Measurements from ENCODE around the gene SLC6A17.
A peak's percentile ranks its signal among the peaks of the same experiment; 100 is the strongest.

The SLC6A17 gene

DNA sequence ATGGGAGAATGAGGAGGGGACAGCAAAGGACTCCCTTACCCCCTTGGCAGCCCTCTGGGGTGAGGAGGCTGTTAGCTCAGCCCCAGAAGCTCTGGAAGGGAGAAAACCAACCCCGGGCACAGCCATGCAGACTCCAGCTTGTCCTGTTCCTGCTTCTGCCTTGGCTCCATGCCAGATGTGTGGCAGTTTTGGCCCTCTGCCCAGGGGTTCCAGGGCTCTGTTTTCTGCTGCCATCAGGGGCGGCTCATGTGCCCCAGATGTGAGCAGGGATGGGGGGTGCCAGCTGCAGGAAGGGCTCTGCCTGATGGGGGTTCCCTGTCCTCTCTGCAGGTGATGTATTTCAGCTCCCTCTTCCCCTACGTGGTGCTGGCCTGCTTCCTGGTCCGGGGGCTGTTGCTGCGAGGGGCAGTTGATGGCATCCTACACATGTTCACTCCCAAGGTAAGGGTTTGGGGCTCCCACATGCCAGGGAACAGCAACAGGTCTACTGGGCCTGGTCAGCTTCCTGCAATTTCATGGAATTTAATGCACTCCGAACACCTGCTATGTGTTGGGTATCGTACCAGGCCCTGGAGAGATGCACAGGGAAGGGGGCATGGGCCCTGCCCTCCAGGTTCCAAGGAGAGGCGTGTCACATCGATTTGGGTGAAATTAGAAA, 26.1 kb downstream of the SLC6A17 start:
- DNase-seq = peak; percentile 76

DNA sequence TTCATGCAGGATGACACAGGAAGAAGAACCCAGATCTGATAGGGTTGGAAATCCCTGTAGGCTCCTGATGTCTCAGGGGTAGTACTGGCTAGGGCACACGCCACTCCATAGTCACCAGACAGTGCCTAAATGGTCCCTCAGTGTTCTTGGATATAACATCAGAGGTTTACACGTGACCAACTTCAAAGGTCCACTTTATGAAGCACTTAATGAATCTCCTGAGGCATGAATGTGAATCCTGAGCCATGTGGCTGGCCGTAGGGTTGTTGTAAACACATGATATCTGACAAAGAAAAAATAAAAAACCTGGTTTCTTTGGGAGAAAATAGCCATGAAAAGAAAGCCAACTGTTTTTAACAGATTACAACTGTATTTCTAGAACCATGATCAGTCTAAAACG, 27.5 kb downstream of the SLC6A17 start:
- DNase-seq = no peak

DNA sequence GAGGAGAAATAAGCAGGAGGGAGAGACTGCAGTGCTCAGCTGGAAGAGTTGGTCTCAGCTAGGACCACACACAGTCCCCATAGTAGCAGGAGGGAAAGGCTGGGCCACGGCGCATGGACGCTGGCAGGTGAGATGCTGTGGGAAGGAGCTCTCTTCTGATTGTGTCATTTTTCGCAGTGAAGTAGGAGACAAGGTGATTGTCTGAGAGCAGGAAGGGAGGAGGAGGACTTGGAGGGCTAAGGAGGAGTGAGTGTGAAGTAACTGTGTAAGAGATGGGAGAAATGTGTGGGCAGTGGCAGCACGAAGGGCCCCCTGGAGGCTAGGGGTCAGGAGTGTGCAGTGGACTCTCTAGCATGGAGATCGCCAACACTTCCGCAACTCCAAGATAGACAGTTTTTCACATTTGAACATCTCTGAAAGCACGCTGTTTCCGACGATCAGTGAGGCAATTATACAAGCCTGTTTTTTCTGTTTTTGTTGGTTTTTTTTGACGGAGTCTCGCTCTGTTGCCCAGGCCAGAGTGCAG, 33.4 kb downstream of the SLC6A17 start:
- DNase-seq = no peak

DNA sequence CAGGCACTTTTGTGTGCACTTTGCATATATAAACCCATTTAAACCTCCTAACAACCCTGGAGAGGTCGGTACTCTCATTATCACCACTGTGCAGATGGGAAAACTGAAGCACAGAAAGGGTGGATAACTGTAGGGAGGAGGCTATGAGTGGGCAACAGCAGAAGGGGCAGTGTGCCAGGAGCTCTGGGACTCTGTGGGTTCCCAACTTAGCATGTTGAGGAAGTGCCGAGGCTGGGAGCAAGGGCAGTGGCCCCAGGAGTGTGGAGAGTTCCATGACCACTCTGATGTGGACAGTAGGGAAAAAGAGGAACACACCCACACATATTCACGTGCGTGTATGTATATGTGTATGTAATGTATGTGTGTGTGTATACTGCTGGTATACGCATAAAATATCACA, 34.2 kb downstream of the SLC6A17 start:
- no peak for DNase-seq

DNA sequence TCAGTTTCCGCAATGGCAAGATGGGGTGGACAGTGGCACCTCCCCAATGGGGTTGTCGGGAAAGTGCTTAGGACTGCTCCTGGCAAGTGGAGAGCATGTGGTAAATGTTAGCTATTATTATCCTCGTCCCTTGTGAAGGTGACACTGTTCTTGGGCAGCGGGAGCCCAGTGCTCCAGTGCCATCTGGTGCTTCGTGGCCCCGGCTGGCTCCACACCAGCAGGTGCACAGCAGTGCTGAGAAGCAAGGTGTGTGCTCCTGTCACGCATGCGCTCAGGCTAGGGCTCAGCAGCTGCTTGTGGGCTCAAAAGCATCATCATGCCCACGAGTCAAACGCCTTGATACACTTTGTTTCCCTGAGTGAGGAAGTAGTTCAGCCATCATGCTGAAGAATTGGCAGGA, 34.9 kb downstream of the SLC6A17 start:
- peak; percentile 47 for DNase-seq

DNA sequence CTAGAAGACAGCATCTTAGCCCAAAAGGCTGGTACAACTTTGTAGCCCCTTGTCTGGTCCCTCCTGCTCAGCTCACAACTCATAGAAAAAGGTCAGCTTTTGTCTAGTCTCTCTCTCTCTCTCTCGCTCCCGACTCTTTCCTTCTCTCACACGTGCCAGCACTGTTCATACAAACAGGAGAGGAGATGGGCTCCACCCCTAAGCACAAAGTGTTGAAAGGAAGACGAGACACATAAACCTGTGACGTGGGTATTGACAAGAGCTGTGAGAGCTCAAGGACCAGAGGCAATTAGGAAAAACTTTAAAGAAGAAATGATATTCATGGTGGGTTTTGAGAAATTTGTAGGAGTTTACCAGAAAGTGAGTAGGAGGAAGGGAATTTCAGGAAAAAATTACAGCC, 36.3 kb downstream of the SLC6A17 start:
- DNase-seq = no peak

DNA sequence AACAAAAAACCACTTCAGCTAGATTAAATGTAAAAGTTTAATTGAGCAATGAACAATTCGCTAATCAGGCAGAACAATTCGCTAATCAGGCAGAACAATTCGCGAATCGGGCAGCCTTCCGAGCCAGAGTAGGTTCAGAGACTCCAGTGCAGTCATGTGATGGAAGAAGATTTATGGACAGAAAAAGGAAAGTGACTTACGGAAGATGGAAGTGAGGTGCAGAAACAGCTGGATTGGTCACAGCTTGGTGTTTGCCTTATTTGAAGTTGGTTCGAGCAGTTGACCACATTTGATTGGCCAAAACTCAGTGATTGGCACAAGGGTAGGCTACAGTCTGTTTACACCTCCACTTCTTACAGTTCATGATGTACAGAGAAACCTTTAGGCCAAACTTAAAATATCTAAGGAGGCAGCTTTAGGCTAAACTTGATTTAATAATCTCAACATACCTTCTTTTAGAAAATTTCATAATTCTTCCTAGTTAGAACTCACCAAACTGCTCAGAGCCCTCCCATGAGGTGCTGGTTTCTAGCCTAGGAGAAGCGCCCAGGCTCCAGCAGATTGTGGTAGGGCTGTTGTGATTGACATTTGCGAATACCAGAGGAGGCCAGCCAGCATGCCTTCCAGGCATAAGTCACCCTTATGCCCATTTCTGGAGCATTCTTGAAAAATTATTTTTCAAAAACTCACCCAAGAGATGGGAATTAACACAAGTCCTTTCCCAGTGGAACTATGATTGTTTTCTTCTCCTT, 37.0 kb downstream of the SLC6A17 start:
- DNase-seq = no peak

DNA sequence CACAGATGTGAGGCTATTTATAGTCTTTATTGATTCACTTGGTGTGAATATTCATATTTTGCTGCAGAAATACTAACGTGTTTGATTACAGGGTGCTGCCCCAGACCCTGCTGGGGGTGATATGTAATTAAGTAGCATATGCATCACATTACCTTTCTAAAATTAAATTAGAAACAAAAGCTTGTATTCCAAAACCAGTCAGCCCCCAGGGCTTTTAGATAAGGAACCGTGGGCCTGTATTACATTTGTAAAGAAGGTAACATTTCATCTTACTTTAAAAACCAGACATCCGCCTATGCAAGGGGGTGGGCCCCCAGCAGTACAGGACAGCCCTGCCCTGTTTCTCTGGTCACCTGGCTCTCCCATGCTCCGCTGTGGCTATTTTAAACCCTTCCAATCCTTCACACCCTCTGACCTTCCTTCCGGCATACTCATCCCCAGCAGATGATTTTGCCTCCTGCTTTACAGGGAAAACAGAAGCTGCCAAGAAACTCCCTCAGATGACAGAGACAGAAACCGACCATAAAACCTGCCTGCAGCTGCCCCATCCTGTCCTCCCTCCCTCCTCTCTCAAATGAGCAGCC, 37.8 kb downstream of the SLC6A17 start:
- DNase-seq = no peak

DNA sequence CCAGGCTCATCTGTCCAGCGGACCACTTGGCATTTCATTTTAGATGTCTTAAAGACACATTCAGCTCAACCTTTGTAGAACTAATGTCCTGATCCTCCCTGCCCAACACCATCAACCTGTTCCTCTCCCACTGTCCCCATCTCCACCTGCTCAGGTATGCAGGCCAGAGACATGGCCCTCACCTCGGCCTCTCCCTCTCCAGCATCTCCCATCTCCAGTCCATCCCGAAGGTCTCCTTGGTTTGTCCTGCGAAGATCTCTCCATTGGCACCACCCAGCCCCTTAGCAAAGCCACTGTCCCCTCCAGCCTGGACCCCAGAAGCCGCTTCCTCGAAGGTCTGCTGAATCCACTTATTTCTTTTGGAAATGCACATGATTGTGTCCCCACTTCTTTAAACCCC, 38.9 kb downstream of the SLC6A17 start:
- no peak for DNase-seq

DNA sequence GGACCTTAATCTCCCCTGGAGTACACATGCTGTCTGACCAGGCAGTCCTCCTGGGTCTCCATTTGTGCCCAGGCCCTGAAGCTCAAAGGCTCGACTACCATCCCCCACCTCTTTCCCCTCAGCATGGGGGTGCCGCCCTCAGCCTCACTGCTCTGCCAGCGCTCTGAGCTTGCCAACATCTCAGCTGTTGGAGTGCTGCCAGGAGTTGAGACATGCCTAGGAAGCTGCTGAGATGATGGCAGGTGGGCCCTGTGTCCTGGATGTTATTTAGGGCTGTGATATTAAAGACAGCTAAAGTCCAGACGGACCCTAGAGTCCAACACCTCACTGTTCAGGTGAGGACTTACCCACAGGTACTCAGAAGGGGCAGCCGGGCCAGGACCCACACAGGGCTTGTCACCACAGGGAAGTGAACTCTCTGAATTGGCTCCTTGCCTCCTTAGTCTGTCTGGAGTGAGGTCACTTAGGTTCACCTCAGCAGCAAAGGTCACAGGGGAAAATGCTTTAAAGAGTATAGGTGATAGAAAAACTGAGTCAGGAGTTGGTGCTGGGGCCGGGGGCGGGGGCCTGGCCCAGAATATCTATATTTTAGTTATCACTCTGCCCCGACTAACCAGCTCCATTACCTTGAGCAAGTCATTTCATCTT, 40.1 kb downstream of the SLC6A17 start:
- DNase-seq = peak; percentile 55

DNA sequence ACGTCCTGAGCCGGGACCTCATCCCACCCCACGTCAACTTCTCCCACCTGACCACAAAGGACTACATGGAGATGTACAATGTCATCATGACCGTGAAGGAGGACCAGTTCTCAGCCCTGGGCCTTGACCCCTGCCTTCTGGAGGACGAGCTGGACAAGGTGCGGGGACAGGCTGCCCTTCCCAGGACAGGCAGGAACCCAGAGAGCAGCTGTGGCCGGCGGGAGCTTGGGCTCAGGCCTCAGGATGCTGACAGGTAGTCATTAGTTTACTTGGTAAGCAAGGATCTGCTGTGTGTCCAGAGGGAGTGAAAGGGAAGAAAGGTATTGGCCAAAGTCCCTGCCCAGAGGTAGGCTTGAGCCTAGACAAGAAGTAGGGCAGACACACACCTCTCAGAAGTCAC, 42.2 kb downstream of the SLC6A17 start:
- DNase-seq = no peak

DNA sequence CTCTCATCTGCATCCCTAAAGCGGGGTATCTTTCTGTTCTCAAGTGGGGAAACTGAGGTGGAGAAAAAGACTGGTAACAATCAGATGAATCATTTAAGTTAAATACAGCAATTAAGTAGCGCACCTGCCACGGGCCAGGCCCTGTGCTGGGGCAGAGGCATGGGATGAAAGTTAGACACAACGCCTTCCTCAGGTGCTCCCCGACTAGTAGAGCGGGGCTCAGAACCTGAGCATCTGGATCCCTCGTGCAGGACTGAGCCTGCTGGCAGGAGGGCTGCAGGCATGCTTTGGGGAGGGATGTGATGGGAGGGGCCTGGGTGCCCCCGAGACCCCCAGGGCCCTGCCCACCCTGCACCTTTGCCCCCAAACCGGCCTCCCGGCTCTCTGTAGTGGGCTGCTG, 44.9 kb downstream of the SLC6A17 start:
- no peak for DNase-seq

DNA sequence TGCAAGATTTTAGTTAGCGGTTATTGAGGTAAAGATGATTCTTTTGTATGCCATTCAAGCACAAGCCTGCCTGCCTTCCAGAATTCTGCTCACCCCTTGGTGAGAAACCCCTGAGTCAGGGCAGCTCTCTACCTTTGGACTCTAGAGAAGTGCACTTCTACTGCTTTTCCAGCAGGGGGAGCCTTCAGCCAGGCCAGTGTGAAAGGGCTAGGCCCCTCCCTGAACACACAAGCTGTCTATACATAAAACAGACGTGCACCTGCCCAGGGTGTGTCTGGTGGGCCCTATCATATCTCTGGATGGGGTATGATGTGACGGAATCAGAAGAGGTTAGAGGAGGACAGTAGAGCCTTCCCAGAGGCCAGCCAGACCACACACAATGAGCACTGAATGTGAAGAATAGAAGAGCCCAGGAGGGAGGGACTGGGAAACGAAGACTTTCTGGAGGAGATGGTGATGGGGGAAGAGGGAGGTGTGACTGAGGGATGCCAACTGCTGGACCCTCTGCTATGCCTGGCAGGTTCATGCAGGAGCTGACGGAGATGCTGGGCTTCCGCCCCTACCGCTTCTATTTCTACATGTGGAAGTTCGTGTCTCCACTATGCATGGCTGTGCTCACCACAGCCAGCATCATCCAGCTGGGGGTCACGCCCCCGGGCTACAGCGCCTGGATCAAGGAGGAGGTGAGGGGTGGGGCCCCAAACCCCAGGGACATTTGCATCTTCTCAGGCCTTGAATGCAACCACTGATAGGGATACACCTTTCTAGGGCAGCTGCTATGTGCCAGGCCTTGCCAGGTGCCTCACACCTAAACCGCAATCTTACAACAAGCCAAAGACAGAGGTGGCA, 46.8 kb downstream of the SLC6A17 start:
- peak; percentile 73 for DNase-seq

DNA sequence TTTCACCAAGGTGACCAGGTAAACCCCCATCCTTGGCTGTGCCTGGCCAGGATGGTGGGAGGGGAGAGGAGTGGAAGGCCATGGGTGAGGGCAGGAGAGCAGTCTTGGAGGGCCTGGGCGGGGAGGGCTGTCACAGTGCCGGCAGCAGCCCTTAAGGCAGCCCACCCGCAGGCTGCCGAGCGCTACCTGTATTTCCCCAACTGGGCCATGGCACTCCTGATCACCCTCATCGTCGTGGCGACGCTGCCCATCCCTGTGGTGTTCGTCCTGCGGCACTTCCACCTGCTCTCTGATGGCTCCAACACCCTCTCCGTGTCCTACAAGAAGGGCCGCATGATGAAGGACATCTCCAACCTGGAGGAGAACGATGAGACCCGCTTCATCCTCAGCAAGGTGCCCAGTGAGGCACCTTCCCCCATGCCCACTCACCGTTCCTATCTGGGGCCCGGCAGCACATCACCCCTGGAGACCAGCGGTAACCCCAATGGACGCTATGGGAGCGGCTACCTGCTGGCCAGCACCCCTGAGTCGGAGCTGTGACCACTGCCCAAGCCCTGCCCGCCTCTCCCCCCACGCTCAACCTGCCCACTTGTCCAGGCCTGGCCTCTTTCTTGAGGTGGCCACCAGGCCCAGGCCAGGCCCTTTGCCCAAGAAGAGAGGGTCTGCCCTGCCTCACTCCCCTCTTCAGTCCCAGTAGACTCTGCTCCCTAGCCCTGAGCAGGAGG, 47.8 kb downstream of the SLC6A17 start:
- no peak for DNase-seq

DNA sequence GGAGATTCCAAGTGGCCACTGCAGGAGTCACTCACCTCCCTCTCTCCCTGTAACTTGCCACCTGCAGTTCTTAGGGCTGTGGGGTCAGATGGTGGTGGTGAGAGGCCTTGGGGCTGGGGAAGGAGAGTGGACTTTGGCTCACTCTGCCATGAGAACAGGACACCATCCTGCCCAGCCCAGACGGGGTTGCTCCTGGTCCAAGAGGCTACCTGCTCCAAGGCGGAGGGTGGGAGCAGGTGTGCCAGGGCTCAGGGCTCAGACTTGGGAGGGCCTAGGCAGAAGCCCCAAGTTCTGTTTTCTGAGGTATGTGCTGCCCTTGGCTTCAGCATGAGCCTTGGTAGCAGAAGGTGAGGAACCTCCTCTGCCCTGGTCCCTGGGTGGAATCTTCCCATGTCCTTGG, 48.5 kb downstream of the SLC6A17 start:
- no peak for DNase-seq

DNA sequence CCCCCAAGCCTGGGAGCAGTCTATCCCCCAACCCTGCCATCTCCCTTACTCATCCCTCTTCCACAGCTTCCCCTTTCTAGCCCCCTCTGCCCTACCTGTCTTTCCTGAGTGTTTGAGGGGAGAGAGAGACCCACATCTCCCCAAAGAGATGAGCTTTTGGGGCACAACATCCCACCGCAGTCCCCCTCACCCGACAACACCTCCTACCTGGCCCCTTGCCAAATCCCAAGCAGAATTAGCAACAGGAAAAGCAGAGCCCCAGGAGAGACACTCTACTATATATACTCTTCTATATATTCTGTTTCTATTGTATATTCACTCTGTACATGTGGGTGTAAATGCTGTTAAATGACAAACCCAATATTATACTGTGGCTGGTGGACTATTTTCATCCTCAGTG, 49.9 kb downstream of the SLC6A17 start:
- DNase-seq = no peak

DNA sequence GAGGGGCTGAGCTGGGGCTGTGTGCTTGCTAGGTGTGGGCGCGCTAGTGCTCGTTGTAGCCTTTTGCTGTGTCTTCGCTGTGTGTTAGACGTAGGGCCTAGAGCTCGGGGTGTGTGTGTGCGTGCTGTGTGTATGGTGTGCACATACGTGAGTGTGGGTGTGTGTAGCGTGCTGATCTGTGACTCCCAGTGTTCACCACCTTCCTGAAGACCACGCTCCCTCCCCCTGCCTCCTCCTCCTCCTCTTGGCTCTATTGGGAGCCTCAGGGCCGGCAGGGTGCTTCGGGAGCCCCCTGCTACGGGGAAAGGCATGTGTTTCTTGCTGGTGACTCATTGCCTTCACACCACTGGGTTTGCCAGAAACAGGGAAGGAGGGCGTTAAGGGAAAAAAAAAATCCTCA, 50.4 kb downstream of the SLC6A17 start:
- DNase-seq = no peak

DNA sequence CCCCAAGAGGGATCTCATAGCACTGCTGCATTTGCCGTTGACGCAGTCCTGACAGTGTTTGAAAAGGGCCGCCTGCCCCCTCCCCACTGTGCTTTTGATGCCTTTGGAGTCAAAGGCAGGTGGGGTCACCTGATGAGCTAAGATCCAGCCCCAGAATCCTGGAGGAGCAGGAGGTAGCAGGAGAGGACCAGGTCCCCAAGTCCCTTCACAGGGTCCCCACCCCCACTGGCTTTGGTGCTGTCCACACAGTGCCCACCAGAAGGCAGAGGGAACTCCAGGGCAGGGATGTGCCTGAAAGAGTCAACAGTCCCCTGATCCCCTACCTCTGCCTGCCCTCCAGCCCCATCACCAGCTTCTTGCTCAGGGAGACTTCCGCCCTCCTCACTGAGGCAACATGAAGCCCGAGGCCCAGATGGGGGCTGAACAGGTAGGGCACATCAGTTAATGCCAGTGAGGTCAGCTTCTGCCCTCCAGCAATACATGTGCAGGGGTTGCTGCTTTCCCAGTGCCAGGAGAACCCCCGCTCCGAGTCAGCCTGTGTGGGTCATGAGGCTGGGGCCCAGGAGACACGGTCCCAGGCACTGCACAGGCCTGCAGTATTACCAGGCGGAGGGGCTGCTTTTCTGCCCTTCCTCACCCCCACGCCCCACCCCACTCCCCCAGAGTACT, 51.0 kb downstream of the SLC6A17 start:
- DNase-seq = no peak

DNA sequence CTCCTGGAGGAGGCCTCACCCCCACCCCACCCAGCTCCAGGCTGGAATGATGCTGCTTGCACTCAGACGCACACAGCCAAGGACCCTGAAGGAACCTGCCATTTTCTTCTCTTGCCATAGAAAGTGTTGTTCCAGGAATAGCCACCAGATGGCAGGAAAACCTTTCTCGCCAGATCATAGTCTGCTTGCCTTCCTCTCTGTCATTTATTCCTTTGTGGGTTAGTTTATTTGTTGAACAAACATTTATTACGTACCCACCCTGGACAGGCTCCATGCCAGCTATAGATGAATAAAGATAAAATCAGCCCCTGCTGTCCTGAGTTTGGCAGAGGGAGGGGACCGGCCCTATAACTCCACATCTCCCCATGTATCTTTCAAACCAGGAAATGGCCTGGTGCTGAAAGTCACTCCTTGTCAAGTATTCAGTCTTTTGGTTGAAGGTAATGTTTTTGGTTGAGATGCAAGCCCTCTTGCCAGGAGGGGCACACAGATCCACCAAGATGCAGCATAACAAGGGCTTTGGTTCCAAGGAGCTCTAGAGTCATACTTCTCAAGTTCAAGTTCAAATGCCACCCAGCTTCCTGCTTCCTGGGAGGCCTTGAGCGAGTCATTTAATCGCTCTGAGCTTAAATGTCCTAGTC, 52.8 kb downstream of the SLC6A17 start:
- peak; percentile 83 for DNase-seq

DNA sequence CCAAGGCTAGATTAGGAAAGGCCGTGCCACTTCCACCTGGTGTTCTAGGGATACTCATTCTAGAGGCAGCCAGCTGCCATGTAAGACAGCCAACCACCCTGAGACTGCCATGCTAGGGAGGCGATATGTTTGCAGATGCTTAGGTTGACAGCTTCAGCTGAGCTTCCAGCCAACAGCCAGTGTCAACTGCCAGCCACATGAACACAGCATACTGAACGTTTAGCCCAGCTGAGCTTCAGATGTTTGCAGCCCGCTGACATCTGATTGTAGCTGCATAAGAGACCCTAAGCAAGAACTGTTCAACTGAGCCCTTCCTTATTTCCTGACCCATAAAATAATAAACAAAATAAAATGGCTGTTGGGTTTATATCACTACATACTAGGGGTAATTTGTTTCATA, 54.9 kb downstream of the SLC6A17 start:
- no peak for DNase-seq

DNA sequence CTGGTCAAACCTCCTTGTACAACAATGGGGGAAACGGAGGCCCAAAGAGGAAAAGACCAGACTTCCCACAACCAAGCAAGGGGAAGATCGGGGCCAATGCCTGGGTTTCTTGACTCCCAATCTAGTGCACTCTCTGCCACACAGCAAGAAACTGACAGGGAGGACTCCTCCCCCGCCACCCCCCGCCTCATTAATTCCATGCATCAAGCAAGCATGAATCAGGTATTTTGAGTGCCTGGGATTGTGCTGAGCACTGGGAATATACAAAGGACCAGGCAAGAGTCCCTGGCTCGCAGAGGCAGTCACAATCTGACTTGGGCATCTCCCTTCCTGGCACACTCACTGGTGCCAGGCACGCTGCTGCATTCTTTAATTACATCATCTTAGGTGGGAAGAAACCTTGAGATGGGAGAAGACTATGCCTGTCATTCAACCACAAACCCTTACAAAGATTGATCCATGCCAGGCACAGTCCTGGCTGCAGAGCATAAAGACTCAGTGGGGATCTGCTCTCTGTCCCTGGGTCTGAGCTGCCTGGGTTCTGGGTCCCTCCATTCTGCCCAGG, 55.4 kb downstream of the SLC6A17 start:
- no peak for DNase-seq
